Thyroid gland (tissue), 4 donors: ENCODE data around the gene TMEM132C.

ENCODE experiments used
- CTCF ChIP-seq, 6 experiments: fragments of 200-600 bp in 3 of 6; fragments of 450-650 bp in 3 of 6; sonication (generic) in 3 of 6; IDR thresholded peaks; one replicate each; pipeline ENCODE4 v1.5.1; 2016 to 2019; ENCODE audit warnings: antibody characterized with exemption in 6 of 6, mild to moderate bottlenecking in 2 of 6, inconsistent platforms in 1 of 6, moderate library complexity in 1 of 6
- POLR2A ChIP-seq, 2 donors: fragments of 450-650 bp; IDR thresholded peaks; one replicate each; pipeline ENCODE4 v1.6.1; 2017; ENCODE audit warnings: antibody characterized with exemption in 2 of 2, mild to moderate bottlenecking in 2 of 2, moderate library complexity in 1 of 2

- TF ChIP-seq CTCF (IDR thresholded peaks at IDR 0.05) (no peak), POLR2A (IDR thresholded peaks at IDR 0.05) (no peak)
Observed at GRCh38 chr12:128269181-128269591, 2.2 kb downstream of the TMEM132C start.
